Psoas muscle (tissue), 8 donors: Measurements from ENCODE around the gene CARD8. TPM values are rescaled to one million over a fixed set of nuclear protein-coding genes. Genes with fewer than 3 reads are reported as not detected.

Source experiments
- ATAC-seq, 4 donors: fragments of 200-7000 bp; cut with Tn5 transposase; one replicate each; pipeline ENCODE4 v1.9.1; 2020; ENCODE audit warnings: moderate library complexity in 3 of 4, mild to moderate bottlenecking in 2 of 4
- DNase-seq, 2 donors: peaks; one replicate each; pipeline ENCODE4 v3.0.0-alpha.2; 2020
- H3K27ac ChIP-seq: fragments of 200-600 bp; one replicate; pipeline ENCODE4 v1.8.0; 2022
- H3K27me3 ChIP-seq, 3 donors: fragments of 200-600 bp in 1 of 3; one replicate each; pipeline versions ENCODE4 v1.6.1 to v1.8.0; 2013 to 2022; ENCODE audit warnings: low read length in 2 of 3, mild to moderate bottlenecking in 2 of 3, moderate library complexity in 1 of 3; ENCODE audit not compliant: insufficient read depth in 3 of 3
- H3K36me3 ChIP-seq, 2 donors: fragments of 200-600 bp in 1 of 2; one replicate each; pipeline versions ENCODE4 v1.6.1 to v1.8.0; 2013 to 2022; ENCODE audit warnings: low read depth in 1 of 2, mild to moderate bottlenecking in 1 of 2, moderate library complexity in 1 of 2; ENCODE audit not compliant: insufficient read depth in 1 of 2
- H3K4me1 ChIP-seq: fragments of 200-600 bp; one replicate; pipeline ENCODE4 v1.8.0; 2022
- H3K4me3 ChIP-seq: fragments of 200-600 bp; one replicate; pipeline ENCODE4 v1.8.0; 2022; ENCODE audit warnings: mild to moderate bottlenecking
- H3K9me3 ChIP-seq: fragments of 200-600 bp; one replicate; pipeline ENCODE4 v1.8.0; 2022
- CTCF ChIP-seq: fragments of 200-600 bp; IDR thresholded peaks from one replicate; pipeline ENCODE4 v1.8.0; 2022; ENCODE audit warnings: antibody characterized with exemption
- WGBS, 3 donors: extraction: QIAGEN DNeasy Blood & Tissue Kit; methylation state at CpG; one replicate each; pipeline versions ENCODE4 v1.1.6 to v1.1.7; 2013; 5-methylcytosine and 5-hydroxymethylcytosine counted together
- intact Hi-C, 2 donors: fragments of 100-400 bp; cut with DNase I; formaldehyde crosslinking; loops; one replicate each; pipeline versions ENCODE4 v1.11.0 to v1.14.2; 2022
- polyA plus RNA-seq, 3 donors: library from polyadenylated mRNA; stranded (reverse); fragments of 200-250 nt; gene quantifications; one replicate each; pipeline ENCODE4 v1.2.3, GENCODE V29; 2013
- total RNA-seq, 4 donors: library from RNA; stranded (reverse); fragmentation: NEBNext Ultra II Directional in 2 of 4; extraction: Animal tissue kit (Norgen Biotek cat#: 25700) in 2 of 4; gene quantifications; one replicate each; pipeline versions ENCODE4 v1.2.1 to v1.2.4, GENCODE V29; 2021 to 2023
- donor health status: healthy with polysubstance abuse.
- donor health status: DM: no; HTN: no; CAD: no; lungs with moderate emphysema.
- donor health status: Bipolar disorder and iron deficiency.
- donor health status: healthy.
- donor health status: DM: yes; HTN: yes; CAD: no.
- donor health status: DM: no; HTN: no; CAD: no.
- donor health status: DM: no; HTN: no; CAD: no.
- donor health status: DM: yes; HTN: yes; CAD: no.

Gene CARD8
- total and polyA plus RNA-seq, 7 donors, result 15.7 to 36.2 (median 26.0) TPM

- Histone ChIP-seq H3K4me1 (peaks cover 14% of the 10 kb centered on the region), H3K4me3 (no peak overlapping the region), H3K27ac (peak overlapping the region; percentile 47), H3K36me3 (peaks cover 0 to 33% of the 10 kb centered on the region in 2 donors), H3K9me3 (no peaks in the 10 kb centered on the region), H3K27me3 (no peaks in the 10 kb centered on the region)
- intact Hi-C loops, result loop anchor here in 1 of 2 donors (5.0 to 10.0 kb wide), 2 partner anchors 43 to 136 kb away; partner anchors contain the start of gene PLA2G4C
- WGBS, 3 donors, result 76 to 82% (median 80%) methylated on average over 2 of the region's 2 CpGs
- no peak for ATAC-seq
- no peak for DNase-seq
- no peak for TF ChIP-seq CTCF
Observed at GRCh38 chr19:48250290-48251025, 5.3 kb downstream of the CARD8 start.

- H3K27ac ChIP-seq, result peak overlapping the region; percentile 48
- intact Hi-C loops, result loop anchor here in 1 of 2 donors (5.0 to 10.0 kb wide), 2 partner anchors 42 to 135 kb away; partner anchors contain the start of gene PLA2G4C
- H3K9me3 ChIP-seq, result no peaks in the 10 kb centered on the region
- DNase-seq (peak; percentile 34 to 59), ATAC-seq (peak in 3 of 4 donors; percentile 53 to 62 (median 61))
- peaks cover 0 to 33% of the 10 kb centered on the region in 2 donors for H3K36me3 ChIP-seq
- no peak for TF ChIP-seq CTCF
- no peaks in the 10 kb centered on the region for H3K27me3 ChIP-seq
- 68 to 71% (median 69%) methylated on average over 13 of the region's 13 CpGs for WGBS, 3 donors
- peaks cover 9% of the 10 kb centered on the region for H3K4me1 ChIP-seq
- peak overlapping the region; percentile 56 for H3K4me3 ChIP-seq
Observed at GRCh38 chr19:48249502-48250014, 6.2 kb downstream of the CARD8 start.

- Histone ChIP-seq H3K27me3 (no peaks in the 10 kb centered on the region), H3K4me1 (no peaks in the 10 kb centered on the region), H3K36me3 (peaks cover 0 to 33% of the 10 kb centered on the region in 2 donors), H3K9me3 (no peaks in the 10 kb centered on the region), H3K4me3 (peak overlapping the region; percentile 56), H3K27ac (no peak overlapping the region)
- no peak for DNase-seq
- 78 to 86% (median 84%) methylated on average over 7 of the region's 7 CpGs for WGBS, 3 donors
- intact Hi-C loops, result no loop called here
- ATAC-seq, result no peak
- no peak for TF ChIP-seq CTCF
Observed at GRCh38 chr19:48248081-48248833, 7.5 kb downstream of the CARD8 start.

GRCh38 chr19:48247212-48247611, 8.5 kb downstream of the CARD8 start:
- H3K27me3 ChIP-seq, result no peaks in the 10 kb centered on the region
- no peak overlapping the region for H3K27ac ChIP-seq
- peak overlapping the region; percentile 56 for H3K4me3 ChIP-seq
- no peaks in the 10 kb centered on the region for H3K4me1 ChIP-seq
- intact Hi-C loops, result no loop called here
- TF ChIP-seq CTCF, result no peak
- H3K36me3 ChIP-seq, result peaks cover 0 to 40% of the 10 kb centered on the region in 2 donors
- no peak for DNase-seq
- 89 to 95% (median 92%) methylated on average over 3 of the region's 3 CpGs for WGBS, 3 donors
- H3K9me3 ChIP-seq, result no peaks in the 10 kb centered on the region
- ATAC-seq, result no peak
